ENCODE data around the gene OR10A3.

DNA sequence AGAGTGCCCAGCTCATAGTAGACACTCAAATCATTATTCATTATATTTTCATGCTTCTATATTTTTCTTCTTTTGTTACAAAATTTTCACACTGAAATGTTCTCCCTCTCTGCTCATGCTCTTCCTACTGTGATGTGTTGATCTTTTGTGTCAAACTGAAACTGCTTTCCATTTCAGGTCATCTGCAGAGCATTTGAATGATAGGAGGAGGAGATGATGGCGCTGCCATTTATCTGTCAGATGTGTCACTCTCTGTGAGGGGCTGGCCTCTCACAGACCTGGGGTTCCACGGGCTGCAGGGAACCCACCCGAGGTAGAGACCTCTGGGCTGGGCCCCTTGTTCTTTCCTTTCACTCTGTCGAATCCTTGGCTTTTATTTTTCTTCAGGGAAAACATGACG lies 51.5 kb downstream of the OR10A3 start:
- TF ChIP-seq POLR2AphosphoS5 (IDR thresholded peaks at IDR 0.05; ENCODE audit: borderline replicate concordance, low read depth, low read length) (no peak), EZH2 (IDR thresholded peaks at IDR 0.05) (no peak), FOXP2 (optimal IDR thresholded peaks at IDR 0.05; ENCODE audit: control extremely low read depth, extremely low read length, insufficient read depth) (no peak)
